Caco-2 (cell line): Measurements from ENCODE around the gene FAAH. TPM values are rescaled to one million over a fixed set of nuclear protein-coding genes. Genes with fewer than 3 reads are reported as not detected.

Experiments used
- BruUV-seq: library from RNA; stranded (reverse); fragments of 400-500 nt; replicated peaks from 2 replicates; lab custom pipeline; 2021; lab: Mats Ljungman, UMichigan
- CTCF ChIA-PET: fragments of 300-600 bp; sonication (Branson Sonifier 250); formaldehyde crosslinking; loops from one replicate; lab custom pipeline; 2022; ENCODE audit warnings: antibody characterized with exemption; lab: Charles Lee
- POLR2A ChIA-PET: fragments of 300-600 bp; sonication (Branson Sonifier 250); formaldehyde crosslinking; loops from one replicate; lab custom pipeline; 2022; ENCODE audit warnings: antibody characterized with exemption; lab: Charles Lee
- DNase-seq, 2 experiments: peaks; one replicate each; pipeline versions ENCODE4 v3.0.0 to v3.0.0-alpha.2; 2020 to 2022
- H3K27me3 ChIP-seq: replicated peaks from 2 replicates; pipeline ENCODE4 v1.6.0; 2011; ENCODE audit warnings: low read length; ENCODE audit not compliant: control insufficient read depth, insufficient read depth
- H3K36me3 ChIP-seq: 2 replicates; pipeline ENCODE4 v1.5.1; 2011; ENCODE audit warnings: low read length; ENCODE audit not compliant: control insufficient read depth, insufficient read depth
- H3K4me1 ChIP-seq: fragments of 250-450 bp; sonication (Bioruptor Pico); 2 replicates; pipeline ENCODE4 v1.5.1; 2020; ENCODE audit warnings: mild to moderate bottlenecking
- H3K4me3 ChIP-seq: 2 replicates; pipeline ENCODE4 v1.5.1; 2011; ENCODE audit warnings: low read depth, mild to moderate bottlenecking, control low read depth, low read length
- H3K9me3 ChIP-seq: fragments of 250-450 bp; sonication (Bioruptor Pico); 2 replicates; pipeline ENCODE4 v1.5.1; 2020; ENCODE audit warnings: mild to moderate bottlenecking, moderate library complexity
- H3K27ac Mint-ChIP-seq: one replicate; pipeline ENCODE4 v1.8.0; 2022; ENCODE audit warnings: mixed read lengths; ENCODE audit not compliant: unreplicated experiment
- H3K27me3 Mint-ChIP-seq: one replicate; pipeline ENCODE4 v1.8.0; 2022; ENCODE audit warnings: mixed read lengths; ENCODE audit not compliant: insufficient read depth, unreplicated experiment
- H3K36me3 Mint-ChIP-seq: one replicate; pipeline ENCODE4 v1.8.0; 2022; ENCODE audit warnings: mild to moderate bottlenecking, mixed read lengths; ENCODE audit not compliant: insufficient read depth, unreplicated experiment
- H3K4me1 Mint-ChIP-seq: one replicate; pipeline ENCODE4 v1.8.0; 2022; ENCODE audit warnings: low read depth, mixed read lengths; ENCODE audit not compliant: unreplicated experiment
- H3K4me3 Mint-ChIP-seq: one replicate; pipeline ENCODE4 v1.8.0; 2022; ENCODE audit warnings: mild to moderate bottlenecking, moderate library complexity, mixed read lengths; ENCODE audit not compliant: unreplicated experiment
- H3K9me3 Mint-ChIP-seq: one replicate; pipeline ENCODE4 v1.8.0; 2022; ENCODE audit warnings: mixed read lengths; ENCODE audit not compliant: unreplicated experiment
- intact Hi-C: fragments of 100-400 bp; cut with micrococcal nuclease; formaldehyde crosslinking; loops from one replicate; pipeline ENCODE4 v1.10.0; 2022; ENCODE audit not compliant: unreplicated experiment
- total RNA-seq: library from RNA; stranded (reverse); gene quantifications from 2 replicates; pipeline ENCODE4 v1.2.3, GENCODE V29; 2022
- TF ChIP-seq, protein P1 (sequence below), 2 experiments: fragments of 200-600 bp in 1 of 2; IDR thresholded peaks; 1 replicate in 1 of 2; 2 replicates in 1 of 2; pipeline versions ENCODE4 v1.5.1 to v1.8.0; 2011 to 2022; ENCODE audit warnings: antibody characterized with exemption in 1 of 2, control low read depth in 1 of 2, inconsistent platforms in 1 of 2, low read depth in 1 of 2, low read length in 1 of 2, mild to moderate bottlenecking in 1 of 2, moderate library complexity in 1 of 2; ENCODE audit not compliant: insufficient read depth in 1 of 2, severe bottlenecking in 1 of 2, unreplicated experiment in 1 of 2

FAAH gene
- total RNA-seq, 1 experiment from 2014 or later: 29.1 TPM

DNA sequence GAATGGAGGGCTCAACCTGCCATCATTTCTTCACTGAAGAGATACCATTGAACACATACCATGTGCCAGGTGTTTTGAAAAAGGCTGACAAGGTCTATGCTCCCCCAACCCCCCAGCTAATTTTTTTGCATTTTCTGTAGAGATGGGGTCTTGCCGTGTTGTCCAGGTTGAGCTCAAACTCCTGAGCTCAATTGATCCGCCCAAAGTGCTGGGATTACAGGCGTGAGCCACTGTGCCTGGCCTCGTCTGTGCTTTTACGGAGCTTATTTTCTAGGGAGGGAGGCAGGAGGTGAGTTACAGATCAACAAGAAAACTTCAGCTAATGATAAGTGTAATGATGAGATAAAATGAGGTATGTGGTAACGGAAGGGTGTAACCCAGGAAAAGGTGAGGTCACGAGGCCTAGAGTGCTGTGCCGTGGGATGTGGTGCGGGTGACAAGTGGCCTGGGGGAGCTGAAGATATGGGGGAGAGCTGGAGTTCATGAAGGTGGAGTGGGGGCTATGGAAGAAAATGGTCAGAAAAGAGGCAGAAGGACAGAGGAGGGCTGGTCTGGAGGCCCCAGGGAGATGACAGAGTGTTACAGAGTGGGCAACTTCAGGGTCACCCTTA, 28.2 kb downstream of the FAAH start:
- Mint-ChIP-seq H3K9me3 (no peaks in the 10 kb centered on the region), H3K4me1 (no peaks in the 10 kb centered on the region), H3K27ac (no peak overlapping the region), H3K27me3 (no peaks in the 10 kb centered on the region), H3K4me3 (no peak overlapping the region), H3K36me3 (no peaks in the 10 kb centered on the region)
- Histone ChIP-seq H3K9me3 (no peaks in the 10 kb centered on the region), H3K4me1 (no peaks in the 10 kb centered on the region), H3K36me3 (no peaks in the 10 kb centered on the region), H3K27me3 (no peaks in the 10 kb centered on the region), H3K4me3 (no peak overlapping the region)
- no peak for DNase-seq
- BruUV-seq: no TSS peak
- ChIA-PET POLR2A (no interaction called here), CTCF (interaction anchor here (0.7 kb wide), 1 partner anchor 178 kb away, joined by 4 read pairs; no protein-coding TSS in a partner anchor)
- intact Hi-C loops: no loop called here
- TF ChIP-seq, protein P1, sequence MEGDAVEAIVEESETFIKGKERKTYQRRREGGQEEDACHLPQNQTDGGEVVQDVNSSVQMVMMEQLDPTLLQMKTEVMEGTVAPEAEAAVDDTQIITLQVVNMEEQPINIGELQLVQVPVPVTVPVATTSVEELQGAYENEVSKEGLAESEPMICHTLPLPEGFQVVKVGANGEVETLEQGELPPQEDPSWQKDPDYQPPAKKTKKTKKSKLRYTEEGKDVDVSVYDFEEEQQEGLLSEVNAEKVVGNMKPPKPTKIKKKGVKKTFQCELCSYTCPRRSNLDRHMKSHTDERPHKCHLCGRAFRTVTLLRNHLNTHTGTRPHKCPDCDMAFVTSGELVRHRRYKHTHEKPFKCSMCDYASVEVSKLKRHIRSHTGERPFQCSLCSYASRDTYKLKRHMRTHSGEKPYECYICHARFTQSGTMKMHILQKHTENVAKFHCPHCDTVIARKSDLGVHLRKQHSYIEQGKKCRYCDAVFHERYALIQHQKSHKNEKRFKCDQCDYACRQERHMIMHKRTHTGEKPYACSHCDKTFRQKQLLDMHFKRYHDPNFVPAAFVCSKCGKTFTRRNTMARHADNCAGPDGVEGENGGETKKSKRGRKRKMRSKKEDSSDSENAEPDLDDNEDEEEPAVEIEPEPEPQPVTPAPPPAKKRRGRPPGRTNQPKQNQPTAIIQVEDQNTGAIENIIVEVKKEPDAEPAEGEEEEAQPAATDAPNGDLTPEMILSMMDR (IDR thresholded peaks at IDR 0.05; ENCODE audit: insufficient read depth in 1 of 2, low read depth in 1 of 2, low read length in 1 of 2, severe bottlenecking in 1 of 2, unreplicated experiment in 1 of 2): no peak

- ChIA-PET CTCF (no interaction called here), POLR2A (no interaction called here)
- intact Hi-C loops: no loop called here
- Mint-ChIP-seq H3K27me3 (no peaks in the 10 kb centered on the region), H3K36me3 (no peaks in the 10 kb centered on the region), H3K4me3 (no peak overlapping the region), H3K9me3 (no peaks in the 10 kb centered on the region), H3K4me1 (no peaks in the 10 kb centered on the region), H3K27ac (no peak overlapping the region)
- H3K36me3 ChIP-seq: no peaks in the 10 kb centered on the region
- no peaks in the 10 kb centered on the region for H3K9me3 ChIP-seq
- no TSS peak for BruUV-seq
- H3K4me3 ChIP-seq: no peak overlapping the region
- no peaks in the 10 kb centered on the region for H3K27me3 ChIP-seq
- no peaks in the 10 kb centered on the region for H3K4me1 ChIP-seq
- DNase-seq: no peak
- TF ChIP-seq, protein P1 (IDR thresholded peaks at IDR 0.05; ENCODE audit: insufficient read depth in 1 of 2, low read depth in 1 of 2, low read length in 1 of 2, severe bottlenecking in 1 of 2, unreplicated experiment in 1 of 2): no peak
These were observed 29.6 kb downstream of the FAAH start for GRCh38 chr1:46423574-46424240.

- Mint-ChIP-seq H3K27me3 (no peaks in the 10 kb centered on the region), H3K9me3 (no peaks in the 10 kb centered on the region), H3K4me1 (no peaks in the 10 kb centered on the region), H3K4me3 (no peak overlapping the region), H3K27ac (no peak overlapping the region), H3K36me3 (no peaks in the 10 kb centered on the region)
- no peaks in the 10 kb centered on the region for H3K9me3 ChIP-seq
- H3K36me3 ChIP-seq: no peaks in the 10 kb centered on the region
- DNase-seq: no peak
- intact Hi-C loops: no loop called here
- POLR2A ChIA-PET: no interaction called here
- no TSS peak for BruUV-seq
- TF ChIP-seq, protein P1 (IDR thresholded peaks at IDR 0.05; ENCODE audit: insufficient read depth in 1 of 2, low read depth in 1 of 2, low read length in 1 of 2, severe bottlenecking in 1 of 2, unreplicated experiment in 1 of 2): no peak
- no peaks in the 10 kb centered on the region for H3K4me1 ChIP-seq
- no peak overlapping the region for H3K4me3 ChIP-seq
- CTCF ChIA-PET: no interaction called here
- H3K27me3 ChIP-seq: no peaks in the 10 kb centered on the region
These were observed 30.6 kb downstream of the FAAH start for GRCh38 chr1:46424730-46425129.
